Stimulated activated CD8-positive, alpha-beta memory T cell treated with anti-CD3 and anti-CD28 coated beads, Interleukin-4, amount 100 ng/mL, for 1 hour (primary cell): ENCODE results near the gene HS3ST4.

ENCODE experiments used
- DNase-seq, 2 donors: peaks; one replicate each; pipeline ENCODE4 v3.0.0-alpha.2; 2020; ENCODE audit warnings: low read depth in 2 of 2, low spot score in 1 of 2

HS3ST4 gene

DNA sequence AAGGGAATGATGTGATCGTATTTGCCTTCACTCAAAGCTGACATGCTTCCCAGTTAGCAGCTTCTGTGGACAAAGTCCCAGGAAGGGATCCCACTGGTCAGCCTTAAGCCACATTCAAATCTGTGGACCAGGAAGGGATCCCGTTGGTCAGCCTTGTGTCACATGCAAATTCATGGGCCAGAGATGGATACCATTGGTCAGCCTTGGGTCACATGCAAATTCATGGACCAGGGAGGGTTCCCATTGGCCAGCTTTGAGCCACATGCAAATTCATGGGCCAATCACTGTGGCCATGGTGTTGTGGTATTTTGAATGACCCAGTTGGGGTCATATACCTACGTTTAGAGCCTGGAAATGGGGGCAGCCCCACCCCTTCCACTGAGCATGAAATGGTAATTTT lies 201.6 kb downstream of the HS3ST4 start:
- no peak for DNase-seq

DNA sequence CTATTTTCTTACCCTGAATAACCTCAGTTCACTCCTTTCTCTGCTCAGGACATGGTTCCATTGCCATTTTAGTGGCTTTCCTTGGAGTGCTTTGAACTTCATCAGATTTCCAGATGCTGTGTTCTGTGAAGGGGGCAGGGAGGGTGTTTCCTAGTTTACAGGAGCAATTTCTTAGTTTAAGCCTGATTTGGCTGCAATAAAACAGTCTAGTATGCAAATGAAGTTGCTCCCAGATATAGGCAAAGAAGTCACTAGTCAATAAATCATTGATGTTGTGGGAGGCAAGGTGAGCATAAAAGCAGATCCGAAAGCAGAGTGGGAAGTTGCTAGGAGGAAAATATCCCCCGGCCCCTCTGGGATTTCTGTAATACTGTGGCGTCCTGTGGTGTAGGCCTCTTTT lies 202.3 kb downstream of the HS3ST4 start:
- DNase-seq, result no peak

DNA sequence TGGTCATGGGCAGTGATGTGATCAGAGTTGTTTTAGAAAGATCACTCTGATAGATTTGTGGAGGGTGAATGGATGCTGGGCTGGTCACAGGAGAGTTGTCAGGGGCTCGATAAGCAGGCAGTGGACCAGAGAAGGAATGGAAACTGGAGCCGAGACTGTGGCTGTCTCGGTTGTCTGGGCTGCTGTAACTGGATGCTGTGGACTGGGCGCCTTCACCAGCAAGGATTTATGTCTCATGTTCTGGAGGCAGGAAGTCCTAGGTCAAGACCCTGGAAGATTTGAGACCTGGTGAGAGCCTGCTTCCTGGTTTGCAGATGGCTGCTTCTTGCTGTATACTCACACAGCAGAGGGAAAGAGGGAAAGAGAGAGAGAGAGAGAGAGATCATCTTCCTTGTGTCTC lies 203.6 kb downstream of the HS3ST4 start:
- DNase-seq, result no peak

DNA sequence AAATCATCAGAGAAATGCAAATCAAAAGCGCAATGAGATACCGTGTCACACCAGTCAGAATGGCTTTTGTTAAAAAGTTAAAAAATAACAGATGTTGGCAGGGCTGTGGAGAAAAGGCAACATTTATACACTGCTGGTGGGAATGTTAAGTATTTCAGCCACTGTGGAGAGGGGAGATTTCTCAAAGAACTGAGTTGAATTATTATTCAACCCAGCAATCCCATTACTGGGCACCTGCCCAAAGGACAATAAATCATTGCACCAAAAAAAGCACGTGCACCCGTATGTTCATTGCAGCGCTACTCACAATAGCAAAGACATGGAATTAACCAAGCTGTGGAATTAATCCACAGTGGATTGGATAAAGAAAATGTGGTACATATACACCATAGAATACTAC lies 204.7 kb downstream of the HS3ST4 start:
- DNase-seq, result no peak

DNA sequence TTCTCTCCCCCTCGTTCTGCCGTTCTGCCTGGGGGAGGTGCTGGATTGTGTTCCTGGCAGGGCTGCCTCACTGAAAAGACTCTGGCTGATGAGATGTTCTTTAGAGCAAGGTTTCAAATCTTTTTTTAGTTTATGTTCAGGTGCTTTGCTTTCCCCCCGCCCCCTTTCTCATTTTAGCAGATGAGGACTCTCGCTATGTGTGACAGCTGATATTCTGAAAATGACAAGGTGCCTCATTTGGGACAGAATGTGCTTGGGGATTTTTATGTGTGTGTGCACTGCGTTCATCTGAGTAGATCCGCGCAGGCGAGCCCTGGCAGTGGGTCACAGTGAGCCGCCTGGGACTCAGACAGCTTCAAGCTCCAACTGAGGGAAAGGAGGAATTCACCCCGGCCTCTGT lies 205.9 kb downstream of the HS3ST4 start:
- no peak for DNase-seq

DNA sequence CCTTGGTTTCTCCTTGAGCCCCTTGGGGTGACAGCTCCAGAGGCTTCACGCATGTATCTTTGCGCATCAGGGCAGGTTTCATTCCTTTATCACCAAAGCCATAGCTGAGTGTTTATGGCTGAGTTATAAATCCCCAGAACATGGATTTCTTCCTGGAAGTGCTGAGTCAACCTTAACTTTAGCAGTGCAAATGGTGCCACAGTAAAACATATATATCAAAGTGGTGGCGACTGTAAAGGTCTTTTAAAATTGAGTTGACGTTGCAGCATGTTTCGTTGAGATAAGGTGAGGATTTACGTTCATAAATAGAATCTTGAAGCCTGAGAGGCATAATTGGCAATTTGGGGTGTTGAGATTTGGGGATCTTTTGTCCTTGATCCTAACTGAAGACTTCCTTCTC lies 214.1 kb downstream of the HS3ST4 start:
- DNase-seq, result no peak

DNA sequence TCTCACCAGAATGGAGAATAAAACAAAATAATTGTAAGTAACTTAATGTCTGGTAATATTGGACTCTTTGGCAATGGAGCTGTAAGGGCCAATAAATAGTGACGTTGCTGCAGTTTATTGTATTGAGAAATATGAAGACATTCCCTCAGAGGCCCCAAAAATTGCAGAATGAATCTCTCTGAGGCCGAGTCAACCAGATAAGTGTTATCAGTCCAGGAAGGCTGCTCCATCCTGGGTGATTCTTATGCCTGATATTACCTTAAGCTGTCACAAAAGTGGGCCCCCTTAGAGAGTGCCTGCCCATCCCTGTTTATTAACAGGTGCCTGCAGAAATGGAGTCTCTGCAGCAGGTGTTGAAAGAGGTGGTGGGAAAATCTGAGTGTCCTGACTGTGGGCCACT lies 219.2 kb downstream of the HS3ST4 start:
- no peak for DNase-seq

DNA sequence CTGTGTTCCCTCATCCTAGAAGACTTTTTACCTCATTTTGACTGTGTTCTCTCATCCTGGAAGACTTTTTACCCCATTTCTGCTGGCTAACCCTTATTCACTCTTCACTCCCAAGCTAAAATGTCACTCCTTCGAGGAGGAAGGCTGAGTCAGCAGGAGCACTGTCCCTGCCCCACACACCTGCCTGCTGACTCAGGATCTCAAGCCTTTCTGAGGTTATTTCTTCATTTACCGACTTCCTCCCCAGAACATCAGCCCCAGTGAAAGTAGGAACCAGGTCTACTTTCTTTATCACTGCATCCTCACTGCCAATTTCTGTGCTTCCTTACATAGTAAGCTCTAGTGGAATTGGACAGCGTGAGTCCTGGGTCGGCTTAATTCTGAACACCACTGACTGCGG lies 220.6 kb downstream of the HS3ST4 start:
- no peak for DNase-seq

DNA sequence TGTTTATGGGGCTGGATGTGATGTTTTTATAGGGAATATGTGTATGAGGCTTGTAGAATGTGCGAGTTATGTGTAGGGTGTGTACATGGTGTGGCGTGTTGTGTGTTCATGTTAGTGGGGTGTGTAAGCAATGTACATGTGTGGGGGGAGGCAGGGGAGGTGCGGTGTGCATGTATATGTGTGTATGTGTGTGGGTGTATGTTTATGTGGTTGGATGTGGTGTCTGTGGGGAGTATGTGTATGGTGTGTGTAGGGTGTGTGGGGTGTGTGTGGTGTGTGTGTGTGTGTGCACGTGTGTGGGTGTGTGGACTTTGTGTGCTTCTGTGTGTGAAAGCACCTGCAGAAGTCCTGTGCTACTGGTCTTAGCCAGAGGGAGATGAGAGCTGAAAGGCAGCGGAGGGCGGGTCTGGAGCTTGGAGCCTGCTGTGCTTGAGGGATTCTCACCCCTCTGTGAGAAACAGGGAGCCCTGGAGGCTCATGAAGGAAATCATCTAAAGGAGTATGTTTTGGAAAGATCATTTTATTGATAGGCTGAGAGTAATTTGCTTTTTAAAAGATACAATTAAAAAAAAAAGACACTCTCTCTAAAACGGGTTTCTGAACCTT lies 222.7 kb downstream of the HS3ST4 start:
- no peak for DNase-seq

DNA sequence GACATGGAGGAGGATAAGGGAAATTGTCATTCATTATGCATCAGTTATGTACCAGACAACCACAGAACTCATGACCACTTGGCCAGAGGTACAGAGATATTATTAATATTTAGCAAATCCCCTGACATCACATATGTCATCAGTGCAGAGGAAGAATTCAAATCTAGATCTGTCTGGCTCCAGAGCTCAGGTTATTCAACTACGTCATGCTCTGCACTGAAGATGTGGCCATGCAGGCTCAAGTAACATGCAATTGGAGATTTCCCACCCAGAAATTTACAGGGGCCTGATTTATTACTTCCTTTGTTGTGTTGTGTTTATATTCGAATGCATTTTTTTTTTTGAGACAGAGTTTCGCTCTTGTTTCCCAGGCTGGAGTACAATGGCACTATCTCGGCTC lies 224.3 kb downstream of the HS3ST4 start:
- no peak for DNase-seq

DNA sequence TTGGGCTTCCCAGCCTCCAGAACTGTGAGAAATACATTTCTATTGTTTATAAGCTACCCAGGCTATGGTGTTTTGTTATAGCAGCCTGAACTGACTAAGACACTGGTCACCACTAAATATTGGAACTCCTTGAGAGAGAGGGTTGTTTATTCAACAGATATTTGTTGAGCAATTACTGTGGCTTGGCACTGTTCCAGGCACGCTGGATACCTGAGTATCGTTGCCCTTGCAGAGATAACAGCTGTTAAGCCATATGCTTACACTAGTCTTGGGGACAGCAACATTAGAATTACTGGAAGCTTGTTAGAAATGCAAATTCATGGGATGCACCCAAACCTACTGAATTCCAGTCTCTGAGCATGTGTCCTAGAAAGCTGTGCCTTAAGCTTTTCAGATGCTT lies 230.7 kb downstream of the HS3ST4 start:
- no peak for DNase-seq

DNA sequence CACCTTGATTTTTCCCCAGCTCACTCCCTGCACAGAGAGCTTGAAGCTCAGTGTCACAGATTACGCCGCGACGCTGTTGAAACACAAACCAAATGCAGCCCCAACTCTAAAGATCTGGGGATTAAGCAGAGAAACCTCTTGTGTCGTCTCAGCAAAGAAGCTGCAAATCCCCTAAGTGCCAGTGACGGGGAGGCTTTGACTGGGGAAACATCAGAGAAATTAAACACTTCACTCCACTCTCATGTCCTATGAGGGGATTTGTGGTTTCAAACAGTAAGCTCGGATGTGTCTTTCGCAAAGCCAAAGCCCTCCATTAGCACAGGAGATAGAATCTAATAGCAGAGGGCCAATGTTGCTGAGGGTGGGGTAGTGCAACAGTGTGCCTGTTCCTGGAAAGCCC lies 233.7 kb downstream of the HS3ST4 start:
- DNase-seq, result no peak

DNA sequence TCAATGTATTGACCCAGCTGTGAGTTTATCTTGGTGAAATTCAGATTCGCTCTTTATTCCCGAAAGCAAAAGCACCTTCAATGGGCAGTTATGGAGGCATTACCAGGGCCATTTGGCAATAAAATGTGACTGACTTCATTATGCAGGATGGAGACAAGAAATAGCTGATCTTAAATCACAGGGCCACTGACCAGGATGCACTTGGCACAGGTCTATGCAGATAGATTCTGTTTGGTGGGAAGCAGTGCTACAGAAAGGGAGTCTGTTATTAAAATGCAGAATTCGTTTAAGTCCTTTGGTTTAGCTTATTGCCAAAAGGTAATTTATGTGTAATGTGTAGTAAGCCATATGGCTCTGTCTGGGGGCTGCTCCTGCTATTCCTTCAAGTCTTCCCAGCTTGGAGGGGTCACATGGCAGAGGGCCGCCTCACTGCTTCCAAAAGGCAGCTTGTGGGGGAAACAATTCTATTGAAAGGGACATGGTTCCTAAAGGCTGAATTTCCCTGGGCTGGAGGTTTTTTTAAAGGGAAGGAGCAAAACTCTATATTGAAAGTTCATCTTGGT lies 239.8 kb downstream of the HS3ST4 start:
- DNase-seq, result no peak

DNA sequence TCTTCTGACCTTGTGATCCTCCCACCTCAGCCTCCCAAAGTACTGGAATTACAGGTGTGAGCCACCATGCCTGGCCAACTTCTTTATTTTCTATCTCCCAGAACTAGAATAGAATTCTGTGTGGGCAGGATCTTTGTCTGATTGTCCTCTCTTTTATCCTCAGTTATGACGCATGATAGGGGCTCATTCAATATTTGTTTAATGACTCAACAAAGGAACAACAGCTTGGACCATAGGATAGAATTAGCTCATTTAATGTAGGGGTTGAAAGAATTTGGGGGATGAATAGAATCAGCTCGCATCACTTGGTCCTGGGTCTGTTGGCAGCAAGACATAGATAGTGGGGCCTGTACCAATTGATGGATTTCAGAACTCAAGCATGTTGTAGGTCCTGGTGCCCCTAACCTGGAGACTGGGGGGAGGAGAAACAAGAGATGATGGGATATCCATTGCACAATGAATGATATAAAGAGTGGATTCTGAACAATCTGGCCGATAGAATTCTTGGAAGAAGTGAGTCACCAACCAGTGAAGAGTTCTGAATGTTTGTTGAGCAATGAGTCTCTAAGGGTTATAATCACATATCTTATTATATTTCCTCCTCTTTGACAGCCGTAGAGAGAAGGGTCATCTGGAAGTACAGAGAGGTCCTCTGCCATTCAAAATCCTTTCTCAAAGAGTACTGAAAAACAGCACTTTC lies 250.2 kb downstream of the HS3ST4 start:
- no peak for DNase-seq

DNA sequence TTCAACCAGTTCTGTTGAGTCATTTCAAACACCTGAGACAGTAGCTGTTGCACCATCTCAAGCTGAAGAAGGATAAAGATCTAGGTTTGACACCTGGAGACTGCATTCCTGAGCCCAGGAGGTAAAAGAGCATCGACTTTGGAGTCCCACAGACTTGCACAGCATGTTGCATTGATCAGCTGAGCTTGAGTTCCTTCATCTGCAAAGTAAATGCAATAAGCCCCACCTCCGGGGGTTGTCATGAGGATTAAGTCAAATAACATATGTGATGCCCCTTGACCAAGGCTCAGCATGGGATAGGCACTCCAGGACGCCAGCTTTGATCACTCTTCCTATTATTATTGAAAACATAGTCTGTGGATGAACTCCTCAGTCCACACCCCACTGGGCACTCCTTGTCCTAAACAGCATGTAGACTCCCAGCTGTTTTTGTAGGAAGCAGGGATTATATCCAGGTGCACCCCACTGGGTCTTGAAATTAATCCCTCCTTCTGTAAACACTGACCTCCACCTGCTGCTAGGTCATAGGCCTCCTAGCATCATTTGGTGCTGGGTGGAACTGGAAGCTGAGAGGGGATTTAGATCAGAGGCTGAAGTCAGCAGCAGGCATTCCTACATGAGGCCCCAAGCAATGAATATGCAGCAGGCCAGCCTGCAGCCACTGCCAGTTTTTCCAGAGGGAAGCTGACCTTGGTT lies 259.0 kb downstream of the HS3ST4 start:
- DNase-seq, result no peak

DNA sequence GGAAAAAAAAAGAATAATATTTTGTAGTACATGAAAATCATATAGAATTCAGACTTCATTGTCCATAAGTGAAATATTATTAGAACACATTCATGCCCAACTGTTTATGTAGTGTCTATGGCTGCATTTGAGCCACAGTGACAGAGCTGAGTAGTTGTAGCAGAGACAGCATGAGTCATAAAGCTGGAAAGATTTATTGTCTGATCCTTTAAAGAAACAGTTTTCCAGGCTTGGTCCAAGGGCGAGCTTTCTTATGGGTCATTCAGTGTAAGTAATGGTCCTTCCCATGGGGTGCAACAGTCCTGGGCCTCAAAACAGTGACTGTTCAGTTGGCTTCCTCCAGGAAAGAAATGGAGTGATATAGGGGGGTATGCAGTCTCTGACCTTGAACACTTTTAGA lies 260.2 kb downstream of the HS3ST4 start:
- no peak for DNase-seq

DNA sequence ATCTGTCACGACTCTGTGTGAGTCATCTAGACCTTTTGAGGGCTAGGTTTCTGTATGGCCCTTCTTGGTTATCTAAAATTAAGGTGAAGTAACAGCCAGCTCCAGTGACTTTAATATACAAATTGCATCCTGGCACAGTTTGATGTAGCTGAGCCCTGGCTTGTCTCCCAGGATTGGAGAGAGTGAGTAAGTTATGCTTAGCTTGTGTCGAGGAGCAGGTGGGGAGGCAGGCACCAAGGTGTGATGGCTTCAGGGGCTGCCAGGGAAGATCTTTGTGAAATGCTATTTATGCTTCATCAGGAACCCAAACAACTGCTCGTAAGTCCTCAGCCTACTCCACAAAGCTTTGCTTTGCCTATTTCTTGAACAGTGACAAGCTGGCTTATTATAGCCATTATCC lies 261.2 kb downstream of the HS3ST4 start:
- no peak for DNase-seq

DNA sequence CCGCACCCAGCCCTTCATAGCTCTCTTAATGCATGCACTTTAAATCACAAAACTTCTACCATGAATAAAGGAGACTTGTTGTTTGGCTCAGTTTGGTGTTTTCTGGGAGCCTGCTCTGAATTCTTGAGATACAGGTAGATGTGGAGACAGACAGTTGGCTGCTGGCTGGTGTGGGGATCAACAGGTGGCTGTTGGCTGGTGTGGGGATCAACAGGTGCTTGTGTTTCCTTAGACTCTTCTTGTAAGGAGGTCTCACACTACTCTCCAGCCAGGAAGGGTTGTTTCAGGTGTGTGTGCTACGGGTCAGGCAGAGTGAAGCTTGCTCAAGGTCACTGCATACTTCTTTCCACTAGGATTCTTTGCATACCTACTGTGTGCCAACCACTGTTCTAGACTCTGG lies 265.9 kb downstream of the HS3ST4 start:
- DNase-seq, result no peak

DNA sequence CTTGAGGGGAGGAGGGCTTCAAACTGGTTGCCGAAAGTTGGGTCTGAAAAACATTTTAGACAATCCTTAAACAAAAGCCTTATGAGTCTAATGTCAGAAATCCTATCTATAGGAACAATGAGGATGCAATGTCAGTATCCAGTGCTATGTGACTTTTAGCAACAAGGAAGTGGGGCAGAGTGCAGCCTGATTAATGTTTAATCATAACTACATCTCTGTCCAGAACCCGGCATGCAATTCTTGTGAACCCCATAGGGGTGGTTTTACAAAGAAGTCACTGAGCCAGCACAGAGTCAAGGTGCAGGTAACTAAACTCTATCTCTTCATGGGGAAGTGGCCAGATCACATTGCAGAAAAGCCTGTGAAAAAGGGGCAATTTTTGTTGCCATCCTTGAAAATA lies 267.5 kb downstream of the HS3ST4 start:
- no peak for DNase-seq

DNA sequence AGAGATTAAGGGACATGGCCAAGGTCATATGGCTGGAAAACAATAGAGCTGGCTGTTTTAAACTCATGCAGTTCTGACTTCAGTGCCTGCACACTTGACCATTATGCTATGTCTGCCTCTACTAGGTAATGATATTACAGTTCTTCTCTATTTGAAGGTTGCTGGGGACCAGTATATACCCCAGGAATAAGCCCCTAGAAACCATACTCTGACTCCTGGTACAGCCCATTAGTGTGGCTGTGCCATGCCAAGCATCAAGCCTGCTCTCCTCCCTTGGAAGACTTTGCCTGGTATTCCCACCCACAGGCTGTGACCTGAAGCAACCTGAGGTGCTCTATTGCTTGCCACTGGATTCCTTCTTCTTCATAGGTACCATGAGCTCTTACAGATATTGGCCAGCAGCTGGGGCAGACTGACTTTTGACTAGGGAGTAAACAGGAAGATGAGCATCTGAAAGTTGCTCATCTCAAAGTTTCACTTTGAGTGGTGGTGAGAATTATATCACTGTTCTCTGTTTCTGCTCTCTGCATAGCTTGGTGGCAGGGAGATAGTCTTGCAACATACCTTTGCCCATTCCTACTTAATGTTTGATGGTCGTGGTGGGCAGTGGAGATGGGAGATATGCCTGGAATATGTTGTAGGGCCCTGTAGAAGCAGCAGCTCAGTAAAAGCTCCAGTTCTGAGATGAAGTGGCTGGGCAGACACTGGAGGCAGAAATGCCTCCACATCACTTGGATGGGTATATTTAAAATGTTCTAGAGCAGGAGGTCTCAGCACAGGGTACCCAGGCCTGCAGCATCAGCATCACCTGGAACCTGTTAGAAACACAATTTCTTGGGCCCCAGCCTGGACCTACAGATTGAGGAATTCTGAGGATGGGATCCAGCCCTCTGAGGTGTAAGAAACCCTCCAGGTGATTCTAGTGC lies 274.7 kb downstream of the HS3ST4 start:
- DNase-seq, result no peak

DNA sequence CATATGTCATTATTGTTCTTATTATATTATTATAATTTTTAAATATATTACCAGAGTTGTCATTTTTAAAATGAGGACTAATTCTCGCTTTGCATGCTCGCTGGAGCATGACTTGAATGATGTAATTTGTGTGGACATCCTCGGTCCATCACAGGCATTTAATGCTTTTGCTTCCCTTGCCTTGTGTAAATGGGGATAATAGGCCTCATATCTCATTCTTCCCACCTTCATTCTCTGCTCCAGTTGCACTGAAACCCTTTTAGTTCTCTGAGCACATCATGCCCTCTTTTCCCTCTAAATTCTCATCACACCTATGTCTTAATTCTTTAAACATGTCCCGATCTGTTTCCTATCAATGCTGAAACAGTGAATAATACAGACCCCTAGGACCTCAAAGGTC lies 285.4 kb downstream of the HS3ST4 start:
- no peak for DNase-seq
